ENCODE data around the gene ENG. TPM values are rescaled to one million over a fixed set of nuclear protein-coding genes. Genes with fewer than 3 reads are reported as not detected.

The ENG gene
- polyA plus RNA-seq, 10 donors = 40.6 to 74.5 (median 52.4) TPM

DNA sequence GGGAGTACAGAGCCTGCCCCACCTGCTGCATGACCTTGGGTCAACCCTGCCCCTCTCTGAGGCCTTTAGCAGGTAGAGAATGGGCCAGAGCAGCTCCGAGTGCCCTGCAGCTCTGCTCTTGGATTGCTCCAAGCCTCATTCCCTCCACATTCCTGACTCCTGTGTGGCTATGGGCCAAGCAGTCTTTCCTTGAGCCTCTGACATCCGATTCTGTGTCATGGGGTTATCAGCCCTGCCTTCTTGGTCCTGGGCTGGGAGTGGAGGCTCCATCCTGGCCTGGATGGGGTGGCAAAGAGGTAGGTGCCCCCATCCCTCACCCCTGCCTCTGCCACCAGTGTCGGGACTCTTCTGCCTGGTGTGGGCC is 38.1 kb downstream of the ENG start:
- no peak for DNase-seq

DNA sequence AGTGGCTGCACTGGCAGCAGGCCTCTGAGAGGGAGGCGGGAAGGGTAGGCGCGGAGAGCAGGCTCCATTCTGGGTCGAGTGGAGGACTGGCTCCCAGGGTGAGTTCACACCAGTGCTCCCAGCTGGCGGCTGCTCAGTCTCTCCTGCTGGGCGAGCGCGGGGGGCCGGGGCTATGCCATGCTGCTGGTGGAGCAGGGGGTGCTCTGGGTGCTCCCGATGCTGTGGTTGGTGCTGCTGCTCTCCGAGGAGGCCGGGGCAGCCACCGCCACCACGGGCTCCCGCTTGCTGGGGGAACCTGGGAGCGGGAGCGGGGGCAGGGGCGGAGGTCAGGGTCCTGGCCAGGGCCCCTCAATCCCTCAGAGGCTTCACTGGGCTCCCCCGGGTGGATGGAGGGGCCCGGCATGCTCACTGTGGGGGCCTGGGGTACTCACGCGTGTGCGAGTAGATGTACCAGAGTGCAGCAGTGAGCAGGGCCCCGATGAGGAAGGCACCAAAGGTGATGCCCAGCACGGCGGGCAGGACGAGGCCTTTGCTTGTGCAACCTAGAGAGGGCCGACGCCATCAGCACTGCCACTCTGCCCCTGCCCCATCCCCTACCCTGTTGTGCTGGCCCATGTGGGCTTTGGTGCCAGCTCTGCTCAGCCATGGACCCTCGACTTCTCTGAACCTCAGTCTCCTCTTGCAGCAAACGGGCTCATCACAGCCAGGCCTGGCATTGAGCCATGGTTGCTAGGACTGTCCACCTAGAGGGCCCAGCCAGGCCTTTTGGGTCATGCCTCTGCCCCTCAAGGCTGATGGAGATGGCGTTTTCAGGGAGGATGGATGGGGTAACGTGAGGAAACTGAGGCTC is 38.7 kb downstream of the ENG start:
- no peak for DNase-seq

DNA sequence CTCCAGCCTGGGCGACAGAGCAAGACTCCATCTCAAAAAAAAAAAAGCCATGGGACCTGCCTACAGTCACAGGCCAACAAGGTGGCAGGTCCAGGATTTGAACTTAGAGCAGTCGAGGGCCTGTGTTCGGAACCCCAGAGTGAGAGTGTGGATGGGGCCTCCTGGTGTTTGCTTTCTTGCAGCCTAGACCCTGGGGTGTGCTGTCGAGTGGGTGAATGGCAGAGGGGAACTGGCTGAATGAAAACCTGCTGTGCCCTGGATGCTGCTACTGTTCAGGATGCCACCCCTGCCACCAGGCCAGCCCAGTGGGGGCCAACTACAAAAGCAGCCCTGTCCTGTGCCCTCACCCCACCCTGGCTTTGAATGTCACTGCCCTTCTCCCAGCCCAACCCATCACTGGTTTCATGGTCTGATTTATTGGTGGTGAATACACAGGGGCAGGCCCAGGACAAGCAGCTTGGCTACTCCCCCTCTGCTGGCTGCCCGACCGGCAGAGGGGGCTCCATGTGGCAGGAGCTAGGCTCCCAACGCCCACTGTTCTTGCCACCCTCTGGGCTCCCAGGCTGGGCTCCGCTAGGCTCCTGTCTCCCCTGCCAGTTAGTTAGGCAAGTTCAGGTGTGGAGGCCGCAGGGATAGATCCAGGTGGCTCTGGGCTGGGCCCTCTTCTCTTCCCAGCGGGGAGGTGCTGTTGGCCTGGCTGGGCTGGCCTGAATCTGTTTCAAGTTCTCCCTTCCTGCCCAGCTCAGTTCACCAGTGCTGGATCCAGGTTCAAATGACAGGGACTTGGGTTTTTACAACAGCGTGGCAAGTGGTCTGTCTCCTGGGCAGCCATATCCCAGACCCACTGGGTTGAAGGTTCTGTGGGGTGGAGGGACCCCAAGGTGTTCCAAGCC is 39.6 kb downstream of the ENG start:
- DNase-seq = no peak

DNA sequence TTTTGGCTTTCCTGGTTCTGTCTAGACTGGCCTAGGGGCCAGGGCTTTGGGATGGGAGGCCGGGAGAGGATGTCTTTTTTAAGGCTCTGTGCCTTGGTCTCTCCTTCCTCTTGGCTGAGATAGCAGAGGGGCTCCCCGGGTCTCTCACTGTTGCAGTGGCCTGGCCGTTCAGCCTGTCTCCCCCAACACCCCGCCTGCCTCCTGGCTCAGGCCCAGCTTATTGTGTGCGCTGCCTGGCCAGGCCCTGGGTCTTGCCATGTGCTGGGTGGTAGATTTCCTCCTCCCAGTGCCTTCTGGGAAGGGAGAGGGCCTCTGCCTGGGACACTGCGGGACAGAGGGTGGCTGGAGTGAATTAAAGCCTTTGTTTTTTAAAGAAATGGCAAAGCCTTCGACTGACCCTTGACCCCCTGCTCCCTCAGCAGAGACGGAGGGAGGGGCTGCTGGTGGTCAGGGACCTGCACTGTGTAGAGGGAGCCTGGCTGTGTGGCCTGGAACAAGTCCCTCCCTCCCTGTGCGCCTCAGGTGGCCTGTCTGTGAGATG is 40.7 kb downstream of the ENG start:
- no peak for DNase-seq

DNA sequence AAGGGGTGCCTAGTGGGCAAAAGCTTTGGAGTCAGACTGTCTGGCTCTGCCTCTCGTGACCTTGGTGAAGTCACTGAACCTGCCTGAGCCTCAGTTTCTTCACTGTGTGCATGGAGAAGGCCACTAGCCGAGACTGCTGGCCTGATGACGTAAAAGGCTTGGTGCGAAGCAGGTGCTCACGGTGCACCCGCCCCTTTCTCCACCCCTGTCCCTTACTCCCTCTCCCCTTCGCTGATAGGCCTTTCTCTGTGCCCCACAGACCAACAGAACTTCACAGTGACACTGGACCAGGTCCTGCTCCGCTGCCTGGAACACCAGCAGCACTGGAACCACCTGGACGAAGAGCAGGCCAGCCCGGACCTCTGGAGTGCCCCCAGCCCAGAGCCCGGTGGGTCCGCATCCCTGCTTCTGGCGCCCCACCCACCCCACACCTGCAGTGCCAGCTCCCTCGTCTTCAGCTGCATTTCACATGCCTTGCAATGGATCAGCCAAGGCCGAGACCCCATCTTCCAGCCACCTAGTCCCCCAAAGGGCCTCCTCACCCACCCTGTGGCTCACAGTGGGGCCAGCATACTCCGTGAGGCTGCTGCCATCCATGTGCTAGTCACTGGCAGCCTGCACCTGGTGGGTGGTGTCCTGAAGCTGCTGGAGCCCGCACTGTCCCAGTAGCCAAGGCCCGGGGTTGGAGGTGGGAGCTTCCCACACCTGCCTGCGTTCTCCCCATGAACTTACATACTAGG is 41.4 kb downstream of the ENG start:
- DNase-seq = no peak

DNA sequence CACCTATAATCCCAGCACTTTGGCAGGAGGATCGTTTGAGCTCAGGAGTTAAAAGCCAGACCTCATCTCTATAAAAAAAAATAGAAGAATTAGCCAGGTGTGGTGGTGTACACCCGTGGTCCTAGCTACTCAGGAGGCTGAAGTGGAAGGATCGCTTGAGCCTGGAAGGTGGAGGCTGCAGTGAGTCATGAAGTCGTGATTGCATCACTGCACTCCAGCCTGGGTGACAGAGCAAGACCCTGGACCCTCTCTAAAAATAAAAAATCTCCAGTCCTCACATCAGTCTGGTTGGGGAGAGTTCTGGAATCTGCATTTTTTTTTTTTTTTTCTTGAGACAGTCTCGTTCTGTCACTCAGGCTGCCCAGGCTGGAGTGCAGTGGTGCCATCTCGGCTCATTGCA is 42.4 kb downstream of the ENG start:
- no peak for DNase-seq

DNA sequence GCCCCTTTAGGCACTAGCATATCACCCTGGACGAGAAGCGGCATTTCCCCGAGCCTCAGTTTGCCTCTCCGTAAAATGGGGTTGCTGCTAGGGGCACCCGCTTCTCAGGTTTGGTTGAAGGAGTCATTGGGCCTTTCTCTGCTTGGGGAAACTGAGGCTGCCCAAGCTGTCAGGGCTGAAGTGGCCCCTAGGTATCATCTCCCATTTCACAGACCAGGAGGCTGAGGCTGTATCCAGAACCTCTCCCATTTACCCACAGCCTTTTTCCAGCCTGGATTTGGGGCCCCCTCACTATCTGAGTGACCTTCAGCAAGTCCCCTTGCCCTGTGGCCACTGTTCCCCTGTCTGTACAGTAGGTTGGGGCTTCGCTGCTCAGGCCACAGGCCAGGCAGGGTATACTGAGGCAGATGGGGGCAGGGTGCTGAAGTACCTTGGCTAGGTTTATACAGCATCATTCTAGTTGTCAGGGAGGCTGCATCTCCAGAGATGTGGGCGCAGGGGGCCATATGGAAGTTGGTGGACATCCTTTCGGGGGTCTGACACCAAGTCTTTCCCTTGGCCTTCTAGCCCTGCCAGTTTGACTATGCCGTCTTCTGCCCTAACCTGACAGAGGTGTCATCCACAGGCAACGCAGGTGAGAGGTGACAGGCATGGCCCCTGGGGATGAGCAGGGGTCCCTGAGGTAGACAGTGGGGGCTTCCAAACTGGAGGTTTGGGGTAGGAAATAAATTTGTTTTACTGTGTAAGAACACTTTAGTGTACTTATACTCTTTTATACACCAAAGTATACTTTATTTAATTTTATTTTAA is 43.9 kb downstream of the ENG start:
- DNase-seq = no peak

DNA sequence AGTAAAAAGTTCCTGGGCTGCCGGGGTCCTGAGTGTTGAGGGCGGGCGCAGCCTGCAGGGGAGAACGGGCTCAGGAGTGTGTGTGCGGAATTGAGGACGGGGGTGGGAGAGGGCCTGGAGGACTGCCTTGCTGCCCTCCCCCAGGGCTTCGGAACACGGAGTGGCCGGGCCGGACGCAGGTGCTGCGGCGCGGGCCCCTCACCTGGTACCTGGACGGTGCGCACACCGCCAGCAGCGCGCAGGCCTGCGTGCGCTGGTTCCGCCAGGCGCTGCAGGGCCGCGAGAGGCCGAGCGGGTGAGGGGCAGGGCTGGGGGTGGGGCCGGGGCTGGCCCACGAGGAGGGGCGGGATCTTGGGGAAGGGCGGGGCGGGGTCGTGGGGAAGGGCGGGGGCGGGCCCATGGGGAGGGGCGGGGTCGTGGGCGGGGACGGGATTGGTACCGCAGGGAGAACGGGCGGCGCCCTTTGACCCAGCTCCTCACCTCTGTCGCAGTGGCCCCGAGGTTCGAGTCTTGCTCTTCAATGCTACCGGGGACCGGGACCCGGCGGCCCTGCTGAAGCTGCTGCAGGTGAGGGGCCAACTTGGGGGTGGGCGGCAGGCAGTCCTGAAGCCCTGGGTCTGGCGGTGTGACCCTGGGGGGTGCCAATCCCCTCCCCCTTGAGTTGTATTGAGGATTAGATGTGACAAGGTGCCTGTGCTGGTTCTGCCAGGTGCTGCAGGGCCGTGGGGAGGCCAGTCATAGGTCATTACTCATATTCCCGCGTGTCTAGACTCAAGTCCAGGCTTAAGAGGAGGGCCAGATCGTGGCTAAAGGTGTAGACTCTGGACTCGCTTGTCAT is 44.7 kb downstream of the ENG start:
- no peak for DNase-seq

DNA sequence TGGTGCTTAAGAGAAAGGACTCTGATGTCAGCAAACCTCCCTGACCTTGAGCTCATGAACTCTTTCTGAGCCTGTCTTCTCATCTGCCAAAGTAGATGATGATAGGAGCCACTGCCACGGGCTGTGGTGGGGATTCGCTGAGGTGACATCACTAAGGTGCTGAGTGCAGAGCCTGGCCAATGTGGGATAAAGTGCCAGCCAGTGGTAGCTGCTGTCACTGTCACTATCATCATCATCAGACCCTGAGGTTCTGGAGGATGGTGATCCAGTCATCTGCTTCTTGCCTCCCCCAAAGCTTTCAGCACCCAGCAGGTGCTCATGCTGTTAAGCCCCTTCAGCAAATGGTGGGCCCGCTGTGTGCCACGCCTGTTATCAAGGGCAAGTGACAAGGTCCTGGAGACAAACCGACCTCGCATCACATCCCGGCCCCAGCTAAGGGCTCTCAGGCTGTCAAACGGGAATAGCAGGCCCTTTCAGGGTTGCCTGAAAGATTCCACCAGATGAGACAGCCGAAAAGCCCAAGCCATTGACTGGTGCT is 45.4 kb downstream of the ENG start:
- no peak for DNase-seq

DNA sequence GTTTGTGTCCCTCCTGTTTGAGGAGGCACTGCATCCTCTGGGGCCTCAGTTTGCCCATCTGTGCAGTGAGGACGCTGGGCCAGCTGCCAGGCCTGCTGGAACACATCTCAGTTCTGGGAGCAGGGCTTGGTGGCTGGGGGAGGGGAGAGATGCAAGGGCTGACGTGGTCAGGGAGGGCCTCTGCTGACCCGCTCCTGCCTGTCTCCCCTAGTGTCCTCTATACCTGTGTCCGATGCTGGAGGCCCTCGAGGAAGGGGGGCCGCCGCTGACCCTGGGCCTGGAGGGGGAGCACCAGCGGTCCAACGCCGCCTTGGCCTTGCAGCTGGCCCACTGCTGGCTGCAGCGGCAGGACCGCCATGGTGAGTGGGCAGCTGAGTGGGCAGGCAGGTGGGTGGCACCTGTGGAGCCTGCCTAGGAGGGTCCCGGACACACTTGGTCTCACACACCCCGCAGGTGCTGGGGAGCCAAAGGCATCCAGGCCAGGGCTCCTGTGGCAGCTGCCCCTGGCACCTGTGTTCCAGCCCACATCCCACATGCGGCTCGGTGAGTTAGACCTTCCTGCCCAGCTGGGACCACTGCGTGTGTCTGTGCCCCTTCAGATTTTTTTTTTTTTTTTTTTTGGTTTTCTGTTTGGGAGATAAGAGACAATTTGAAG is 46.0 kb downstream of the ENG start:
- DNase-seq = no peak

DNA sequence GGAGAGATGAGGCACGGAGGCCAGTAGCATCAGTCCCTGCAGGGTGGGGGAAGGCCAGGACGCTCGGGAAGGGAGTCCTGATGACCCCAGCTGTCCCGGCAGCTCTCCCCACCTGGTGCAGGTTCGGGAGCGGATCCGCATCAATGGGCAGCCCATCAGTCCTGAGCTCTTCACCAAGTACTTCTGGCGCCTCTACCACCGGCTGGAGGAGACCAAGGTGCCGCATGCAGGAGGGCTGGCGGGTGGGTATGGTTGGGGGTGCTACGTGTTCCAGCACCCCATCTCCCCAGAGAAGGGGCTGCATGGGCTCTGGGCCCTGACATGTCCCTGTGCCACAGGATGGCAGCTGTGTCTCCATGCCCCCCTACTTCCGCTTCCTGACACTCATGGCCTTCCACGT is 47.6 kb downstream of the ENG start:
- no peak for DNase-seq

DNA sequence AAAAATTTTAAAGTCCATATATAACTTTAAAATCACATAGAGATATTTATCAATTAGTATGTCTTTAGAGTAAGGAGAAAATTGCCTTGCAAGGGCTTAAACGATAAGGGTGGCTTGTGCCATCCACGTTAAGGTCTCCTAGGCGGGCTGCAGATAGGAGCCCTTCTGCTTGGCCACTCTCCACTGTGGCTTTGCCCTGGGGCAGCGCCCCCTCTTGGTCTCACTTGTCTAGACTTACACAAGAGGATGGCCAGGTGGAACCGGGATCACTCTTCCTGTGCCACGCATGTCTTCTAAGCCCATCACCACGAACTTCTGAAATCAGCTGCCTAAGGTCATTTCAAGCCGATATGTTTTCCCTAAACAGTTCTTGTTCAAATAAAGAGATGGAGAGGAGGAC is 48.8 kb downstream of the ENG start:
- no peak for DNase-seq

DNA sequence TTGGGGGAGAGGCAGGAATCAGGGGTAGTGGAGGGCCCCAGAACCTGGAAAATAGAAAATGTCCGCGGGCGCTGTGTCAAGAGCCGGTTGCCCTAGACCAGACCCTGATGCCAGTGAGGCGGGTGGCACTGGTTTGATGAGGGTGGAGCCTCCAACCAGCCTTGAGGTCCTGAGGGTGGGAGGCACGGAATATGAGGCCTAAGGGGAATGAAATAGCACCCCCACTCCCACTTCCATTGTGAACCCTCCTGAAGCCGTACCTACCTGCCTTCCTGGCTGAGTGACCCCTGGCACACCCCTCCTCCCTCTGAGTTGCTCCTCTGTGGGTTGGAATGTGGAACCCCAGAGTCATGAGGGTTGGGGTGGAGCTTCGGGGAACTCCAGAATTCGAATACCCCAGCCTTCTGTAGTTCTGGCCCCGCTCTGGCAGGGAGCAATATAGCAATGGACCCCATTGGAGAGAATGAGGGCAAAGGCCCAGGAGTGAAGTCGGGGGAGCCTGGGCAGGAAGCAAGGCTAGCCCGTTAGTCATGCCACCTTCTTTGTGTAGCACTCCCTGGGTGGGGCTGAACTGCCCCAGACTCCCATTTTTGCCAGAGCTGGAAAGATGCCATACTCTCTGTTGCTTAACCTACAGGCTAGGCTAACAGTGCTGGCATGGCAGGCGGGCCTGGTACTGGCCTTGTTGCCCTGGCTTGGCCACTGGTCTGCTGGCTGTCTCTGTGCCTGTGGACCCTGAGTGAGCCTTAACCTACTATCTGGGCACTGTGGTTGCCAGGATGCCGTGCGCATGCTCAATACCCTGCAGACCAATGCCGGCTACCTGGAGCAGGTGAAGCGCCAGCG is 50.7 kb downstream of the ENG start:
- DNase-seq = no peak

DNA sequence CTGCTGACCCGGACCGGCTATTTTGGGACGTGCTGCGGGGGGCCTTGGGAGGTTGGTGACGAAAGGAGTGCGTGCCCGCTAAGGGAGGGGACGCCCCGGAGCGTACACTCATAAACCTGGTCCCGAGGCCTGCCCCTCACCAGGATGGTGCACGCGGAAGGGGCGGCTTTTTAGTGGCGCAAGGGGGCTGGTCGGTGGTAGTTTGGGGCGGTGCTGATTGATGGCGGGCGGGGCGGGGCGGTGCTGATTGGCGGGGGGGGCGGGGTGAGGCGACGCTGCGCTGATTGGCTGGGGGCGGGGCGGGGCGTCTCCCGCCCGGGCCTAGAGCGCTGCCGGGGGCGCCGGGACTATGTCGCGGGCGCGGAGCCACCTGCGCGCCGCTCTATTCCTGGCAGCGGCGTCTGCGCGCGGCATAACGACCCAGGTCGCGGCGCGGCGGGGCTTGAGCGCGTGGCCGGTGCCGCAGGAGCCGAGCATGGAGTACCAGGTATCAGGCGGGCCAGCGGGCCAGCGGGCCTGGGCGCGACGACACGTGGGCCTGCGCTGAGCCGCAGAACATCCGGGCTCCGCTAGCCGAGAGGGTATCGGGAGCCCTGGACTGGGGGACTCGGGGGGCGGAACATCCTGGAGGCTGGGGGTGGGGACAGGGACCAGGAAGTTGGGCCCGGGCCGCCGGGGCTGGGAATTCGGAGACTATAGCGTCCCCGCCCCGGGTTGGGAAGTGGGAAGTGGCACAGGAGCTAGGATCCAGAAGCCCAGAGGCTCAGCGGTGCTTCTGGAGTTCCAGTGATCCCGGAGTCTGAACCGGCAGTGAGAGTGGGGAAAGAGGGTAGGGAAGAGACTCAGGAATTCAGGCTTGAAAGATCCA is 51.6 kb downstream of the ENG start, which contains the start of gene FPGS:
Gene FPGS, plus strand, starts transcription at position 307 of the 868 bp plus-strand sequence. Its CDS starts 43 bp downstream, at position 350.
- peak; percentile 88 to 98 (median 91) for DNase-seq

DNA sequence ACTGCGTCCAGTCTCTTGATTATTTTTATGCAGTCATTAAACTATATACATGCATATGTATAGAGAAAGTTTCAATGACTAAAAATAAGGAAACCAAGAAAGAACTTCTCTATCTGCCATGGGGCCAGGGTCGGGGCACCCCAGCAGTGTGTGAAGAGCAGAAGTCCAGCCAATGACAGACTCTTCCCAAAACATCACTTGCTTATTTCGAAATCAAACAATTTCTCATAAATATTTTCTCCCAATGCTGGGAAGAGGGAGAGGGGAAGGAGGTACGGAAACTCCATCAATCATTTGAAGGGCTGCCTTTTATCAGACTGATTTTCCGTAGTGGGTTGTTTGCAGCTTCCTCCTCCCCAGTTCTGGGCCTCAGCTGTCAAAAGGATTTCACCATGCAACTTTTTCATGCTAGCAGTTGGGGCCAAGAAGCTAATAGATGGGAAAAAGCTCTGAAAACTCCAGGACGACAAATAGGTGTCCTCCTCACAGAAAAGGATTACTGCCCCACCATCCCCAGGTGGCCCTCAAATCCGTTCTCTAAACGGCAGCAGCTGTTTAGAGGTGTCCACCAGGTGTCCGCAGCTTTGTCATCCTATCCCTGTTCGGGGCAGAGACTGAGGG is 52.4 kb downstream of the ENG start:
- DNase-seq = no peak

DNA sequence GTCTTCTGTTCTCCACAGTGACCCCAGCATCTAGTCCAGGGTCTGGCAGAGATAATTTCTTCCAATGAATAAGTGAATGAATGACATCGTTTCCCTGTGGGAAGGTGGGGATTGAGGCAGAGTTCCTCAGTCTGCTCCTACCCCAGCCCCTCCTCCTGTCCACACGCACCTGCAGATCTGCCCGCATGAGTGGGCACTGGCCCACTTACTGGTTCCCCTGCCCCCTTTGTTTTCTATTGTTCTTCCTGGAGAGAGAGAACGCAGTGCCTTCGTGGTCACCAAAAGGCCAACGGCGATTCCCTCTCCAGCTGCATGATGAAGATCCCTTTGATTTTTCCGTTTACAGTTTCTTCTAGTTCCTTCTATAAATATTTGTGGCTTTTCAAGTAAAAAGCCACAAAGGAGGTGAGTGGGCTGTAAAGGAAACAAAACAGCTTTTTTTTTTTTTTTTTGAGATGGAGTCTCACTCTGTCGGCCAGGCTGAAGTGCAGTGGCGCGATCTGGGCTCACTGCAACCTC is 57.5 kb downstream of the ENG start:
- no peak for DNase-seq
